Lung (tissue), 12 donors: ENCODE data around the gene TBL2. TPM values are rescaled to one million over a fixed set of nuclear protein-coding genes. Genes with fewer than 3 reads are reported as not detected.
"Not testable (repeated sequence)": the region's sequence is repeated elsewhere in the genome, so short reads cannot be mapped to it uniquely, and the experiment has no call there.

Source experiments
- ATAC-seq: fragments of 200-7000 bp; cut with Tn5 transposase; one replicate; pipeline ENCODE4 v1.9.1; 2020; ENCODE audit warnings: moderate number of reproducible peaks; ENCODE audit not compliant: insufficient read depth, low FRiP score
- DNase-seq, 3 donors: peaks; one replicate each; pipeline ENCODE4 v3.0.0-alpha.2; 2013 to 2017
- H3K27ac ChIP-seq, 2 donors: one replicate each; pipeline ENCODE4 v1.5.1; 2013; ENCODE audit warnings: mild to moderate bottlenecking in 2 of 2, moderate library complexity in 2 of 2, control low read depth in 1 of 2, inconsistent platforms in 1 of 2, low read depth in 1 of 2, low read length in 1 of 2
- H3K27me3 ChIP-seq, 3 donors: one replicate each; pipeline ENCODE4 v1.5.1; 2013; ENCODE audit warnings: low read length in 2 of 3; ENCODE audit not compliant: control insufficient read depth in 3 of 3, insufficient read depth in 3 of 3
- H3K36me3 ChIP-seq, 4 donors: one replicate each; pipeline ENCODE4 v1.5.1; 2013; ENCODE audit warnings: low read length in 4 of 4, mild to moderate bottlenecking in 1 of 4, moderate library complexity in 1 of 4; ENCODE audit not compliant: control insufficient read depth in 4 of 4, insufficient read depth in 4 of 4
- H3K4me1 ChIP-seq, 5 donors: one replicate each; pipeline ENCODE4 v1.5.1; 2013; ENCODE audit warnings: low read length in 5 of 5, mild to moderate bottlenecking in 2 of 5, moderate library complexity in 1 of 5; ENCODE audit not compliant: control insufficient read depth in 5 of 5, insufficient read depth in 5 of 5
- H3K4me3 ChIP-seq: one replicate; pipeline ENCODE4 v1.5.1; 2013; ENCODE audit warnings: mild to moderate bottlenecking, control low read depth, moderate library complexity
- H3K9ac ChIP-seq, 2 donors: one replicate each; pipeline ENCODE4 v1.5.1; 2013; ENCODE audit warnings: low read length in 2 of 2, control low read depth in 1 of 2; ENCODE audit not compliant: insufficient read depth in 1 of 2
- H3K9me3 ChIP-seq, 4 donors: one replicate each; pipeline ENCODE4 v1.5.1; 2013; ENCODE audit warnings: low read length in 3 of 4, mild to moderate bottlenecking in 1 of 4, moderate library complexity in 1 of 4; ENCODE audit not compliant: control insufficient read depth in 4 of 4, insufficient read depth in 3 of 4
- CTCF ChIP-seq: IDR thresholded peaks from 2 replicates; pipeline ENCODE4 v1.5.1; 2012; ENCODE audit warnings: mild to moderate bottlenecking; ENCODE audit errors: control extremely low read depth, extremely low read depth
- WGBS, 2 donors: extraction: QIAGEN DNeasy Blood & Tissue Kit; methylation state at CpG; one replicate each; pipeline ENCODE4 v1.1.7; 2013; 5-methylcytosine and 5-hydroxymethylcytosine counted together
- polyA plus RNA-seq, 2 donors: library from polyadenylated mRNA; stranded (reverse); fragments of 200-250 nt; gene quantifications; one replicate each; pipeline ENCODE4 v1.2.1, GENCODE V29; 2013
- total RNA-seq, 2 donors: library from RNA; depleted of rRNA in 1 of 2; stranded (reverse); fragments of >200 nt in 1 of 2; gene quantifications; one replicate each; pipeline ENCODE4 v1.2.1, GENCODE V29; 2014 to 2021
- donor health status: control.
- donor health status: control.
- donor health status: Bipolar disorder and iron deficiency.
- donor health status: healthy.
- donor health status: DM: yes; HTN: yes; CAD: no.

TBL2 gene
- total and polyA plus RNA-seq, 4 donors: 12.8 to 49.2 (median 43.9) TPM

GRCh38 chr7:73544678-73545077, 33.7 kb downstream of the TBL2 start:
- peaks cover 10 to 36% (median 14%) of the 10 kb centered on the region in 4 donors for H3K36me3 ChIP-seq
- H3K9ac ChIP-seq: no peak overlapping the region
- no peak overlapping the region for H3K27ac ChIP-seq
- no peaks in the 10 kb centered on the region for H3K9me3 ChIP-seq
- WGBS, 2 donors: 100% methylated on average over 2 of the region's 2 CpGs
- H3K4me1 ChIP-seq: peaks cover 0 to 2% (median 0%) of the 10 kb centered on the region in 5 donors
- no peak for ATAC-seq
- DNase-seq: no peak
- no peaks in the 10 kb centered on the region for H3K27me3 ChIP-seq
- TF ChIP-seq CTCF: no peak
- H3K4me3 ChIP-seq: no peak overlapping the region

GRCh38 chr7:73541722-73542121, 36.7 kb downstream of the TBL2 start:
- no peak for ATAC-seq
- H3K9ac ChIP-seq: no peak overlapping the region

GRCh38 chr7:73539709-73540108, 38.7 kb downstream of the TBL2 start:
- Histone ChIP-seq H3K27ac (no peak overlapping the region), H3K4me1 (no peaks in the 10 kb centered on the region), H3K9ac (no peak overlapping the region), H3K36me3 (peaks cover 27 to 53% (median 32%) of the 10 kb centered on the region in 4 donors), H3K4me3 (no peak overlapping the region), H3K27me3 (no peaks in the 10 kb centered on the region), H3K9me3 (no peaks in the 10 kb centered on the region)
- WGBS, 2 donors: 95 to 97% methylated on average over 13 of the region's 13 CpGs
- ATAC-seq (no peak), DNase-seq (no peak)
- no peak for TF ChIP-seq CTCF

More at GRCh38 chr7:73541722-73542121, 36.7 kb downstream of the TBL2 start:
- H3K36me3 ChIP-seq: peaks cover 21 to 43% (median 30%) of the 10 kb centered on the region in 4 donors
- H3K9me3 ChIP-seq: no peaks in the 10 kb centered on the region
- H3K27ac ChIP-seq: peak overlapping the region in 1 of 2 donors; percentile 24
- no peaks in the 10 kb centered on the region for H3K27me3 ChIP-seq
- DNase-seq: no peak
- H3K4me1 ChIP-seq: peaks cover 0 to 1% (median 0%) of the 10 kb centered on the region in 5 donors
- 95 to 97% methylated on average over 10 of the region's 10 CpGs for WGBS, 2 donors
- no peak overlapping the region for H3K4me3 ChIP-seq
- TF ChIP-seq CTCF: no peak

GRCh38 chr7:73538510-73538909, 39.9 kb downstream of the TBL2 start:
- H3K36me3 ChIP-seq: peaks cover 27 to 49% (median 32%) of the 10 kb centered on the region in 4 donors

More at GRCh38 chr7:73538510-73538909, 39.9 kb downstream of the TBL2 start:
- H3K9ac ChIP-seq, H3K27ac ChIP-seq, DNase-seq, H3K4me1 ChIP-seq, ATAC-seq, H3K4me3 ChIP-seq, H3K27me3 ChIP-seq, H3K9me3 ChIP-seq: not testable (repeated sequence)
- WGBS, 2 donors: 96 to 98% methylated on average over 2 of the region's 2 CpGs
